H54 (cell line): Measurements from ENCODE around the gene PLEKHA6.
A peak's percentile ranks its signal among the peaks of the same experiment; 100 is the strongest.

Experiments used
- DNase-seq: peaks from one replicate; pipeline ENCODE4 v3.0.0; 2011; ENCODE audit warnings: low spot score, mixed read lengths; ENCODE audit not compliant: insufficient read length
- FAIRE-seq: peaks from 3 replicates; lab custom pipeline; 2011; peaks lifted over from hg19 to GRCh38; lab: Jason Lieb, UNC
- POLR2A ChIP-seq: IDR thresholded peaks from 2 replicates; pipeline ENCODE4 v1.6.1; 2011; ENCODE audit warnings: low read depth, mild to moderate bottlenecking, low read length

PLEKHA6 gene

DNA sequence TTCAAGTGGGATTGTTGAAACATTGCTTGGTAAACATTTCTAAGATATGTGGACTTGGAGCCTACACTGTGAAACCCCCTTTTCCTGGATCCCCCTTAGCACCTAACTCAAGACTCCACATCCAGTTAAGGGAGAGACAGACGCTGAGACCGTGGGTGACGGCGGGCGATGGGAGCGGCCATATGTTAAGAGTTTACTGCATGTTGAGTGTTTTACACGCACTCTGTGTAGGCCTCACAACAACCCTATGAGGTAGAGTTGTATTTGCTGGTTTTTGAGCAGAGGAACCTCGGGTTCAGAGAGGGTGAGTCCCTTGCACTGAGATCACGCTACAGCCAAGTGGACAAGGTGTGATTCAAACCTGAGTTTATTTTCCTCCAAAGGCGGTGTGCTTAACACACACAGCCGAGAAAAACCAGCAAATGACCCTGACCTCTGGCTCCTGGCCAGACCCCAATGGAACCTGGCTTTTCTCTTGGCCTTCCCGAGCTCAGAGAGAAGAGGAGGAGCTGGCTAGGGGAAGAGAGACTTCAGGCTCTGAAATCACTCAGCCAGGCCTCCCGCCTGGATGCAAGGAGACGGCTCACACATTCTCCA is 99.0 kb downstream of the PLEKHA6 start:
- no peak for TF ChIP-seq POLR2A
- no peak for DNase-seq
- no peak for FAIRE-seq

DNA sequence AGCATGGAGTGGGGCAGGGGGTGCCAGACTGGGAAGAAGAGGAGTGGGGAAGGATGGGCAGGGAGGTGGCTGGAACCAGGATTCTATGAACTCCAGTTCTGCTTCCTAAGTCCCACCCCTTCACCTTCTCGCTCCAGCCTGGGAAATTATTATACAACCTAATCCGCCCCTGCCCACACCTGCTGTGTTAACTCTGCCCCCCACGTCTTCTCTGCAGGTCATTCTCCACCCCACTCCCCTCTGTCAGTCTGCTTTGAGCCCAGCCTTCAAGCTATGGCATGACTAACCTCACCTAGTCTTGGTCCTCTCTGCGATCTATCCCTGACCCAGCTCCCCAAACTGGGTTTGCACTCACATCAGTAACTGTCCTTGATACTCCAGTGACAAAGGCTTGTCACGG is 99.9 kb downstream of the PLEKHA6 start:
- FAIRE-seq (no peak), DNase-seq (no peak)
- no peak for TF ChIP-seq POLR2A

DNA sequence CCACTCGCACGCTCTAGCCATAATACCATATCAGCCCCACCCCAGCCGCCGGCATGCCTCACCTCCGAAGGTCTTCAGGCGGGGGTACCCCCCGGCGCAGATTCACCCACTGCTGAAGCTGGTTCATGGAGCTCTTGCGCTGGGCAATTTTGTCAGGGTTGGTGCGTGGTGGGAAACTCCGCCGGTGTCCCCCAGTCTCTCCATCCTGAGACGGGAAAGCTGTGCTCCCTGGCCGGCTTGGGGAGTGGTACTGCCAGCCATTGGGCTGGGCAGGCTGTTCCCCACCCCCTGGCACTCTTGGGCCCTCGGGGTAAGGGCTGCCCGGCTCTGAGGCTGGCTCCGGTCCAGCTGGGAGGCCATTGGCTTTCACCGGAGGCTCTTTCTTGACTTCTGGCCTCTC is 100.5 kb downstream of the PLEKHA6 start:
- FAIRE-seq (no peak), DNase-seq (no peak)
- TF ChIP-seq POLR2A: no peak

DNA sequence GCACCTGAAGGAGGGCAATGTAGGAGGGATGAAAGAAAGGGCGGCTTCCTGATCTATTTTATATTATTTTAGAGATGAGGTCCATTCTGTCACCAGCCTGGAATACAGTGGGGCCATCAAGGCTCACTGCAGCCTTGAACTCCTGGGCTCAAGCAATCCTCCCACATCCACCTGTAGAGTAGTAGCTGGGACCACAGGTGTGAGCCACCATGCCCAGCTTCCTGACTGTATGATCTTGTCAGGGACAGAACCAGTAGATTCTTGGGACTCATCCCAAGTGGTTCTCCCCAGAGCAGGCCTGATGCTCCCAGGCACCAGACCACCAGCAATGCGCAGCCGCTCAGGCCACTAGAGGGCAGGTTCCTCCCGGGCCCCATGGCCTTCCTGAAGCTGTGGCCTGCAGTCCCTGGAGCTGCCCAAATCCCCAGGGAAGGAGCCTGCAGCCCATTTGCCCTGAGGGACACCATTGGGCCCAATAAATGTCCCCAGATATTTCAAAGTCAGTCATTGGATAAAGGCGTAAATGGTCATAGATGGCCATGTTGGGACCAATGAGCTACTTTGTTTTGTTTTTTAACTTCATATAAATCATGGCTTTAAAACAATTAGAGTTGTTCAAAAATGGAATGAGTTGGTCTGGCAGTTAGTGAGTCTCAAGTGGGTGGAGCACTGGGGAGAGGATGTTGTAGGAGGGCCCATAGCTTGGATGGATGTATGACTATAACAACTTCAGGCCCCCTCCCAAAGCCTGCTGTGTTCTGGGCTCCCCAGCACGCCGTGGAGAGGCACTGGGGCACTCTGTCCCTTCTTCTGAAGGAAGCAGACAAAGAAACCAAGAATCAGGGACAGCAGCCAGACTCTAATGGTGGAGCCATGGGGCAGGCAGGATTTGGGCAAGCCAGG is 101.3 kb downstream of the PLEKHA6 start:
- DNase-seq: peak; percentile 85
- no peak for FAIRE-seq

DNA sequence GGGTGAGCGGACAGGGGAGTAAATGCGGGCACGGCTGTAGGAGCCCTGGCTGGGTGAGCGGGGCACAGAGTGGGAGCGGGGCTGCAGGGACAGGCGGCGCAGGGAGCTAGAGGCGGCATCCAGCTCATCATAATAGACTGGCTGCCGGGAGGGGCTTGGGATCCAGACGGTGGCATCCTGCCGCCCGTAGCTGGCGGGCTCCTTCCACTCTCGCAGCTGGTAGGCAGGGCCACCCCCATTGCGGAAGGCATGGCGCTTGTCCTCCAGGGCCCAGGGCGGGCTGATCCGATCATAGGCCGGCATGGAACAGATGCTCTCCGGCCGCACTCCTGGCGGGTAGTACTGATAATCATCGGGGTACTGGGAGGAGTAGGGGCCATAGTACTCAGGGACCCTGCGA is 102.3 kb downstream of the PLEKHA6 start:
- DNase-seq (no peak), FAIRE-seq (no peak)
- TF ChIP-seq POLR2A: no peak

More for the DNA sequence above, 101.3 kb downstream of the PLEKHA6 start:
- TF ChIP-seq POLR2A: no peak

DNA sequence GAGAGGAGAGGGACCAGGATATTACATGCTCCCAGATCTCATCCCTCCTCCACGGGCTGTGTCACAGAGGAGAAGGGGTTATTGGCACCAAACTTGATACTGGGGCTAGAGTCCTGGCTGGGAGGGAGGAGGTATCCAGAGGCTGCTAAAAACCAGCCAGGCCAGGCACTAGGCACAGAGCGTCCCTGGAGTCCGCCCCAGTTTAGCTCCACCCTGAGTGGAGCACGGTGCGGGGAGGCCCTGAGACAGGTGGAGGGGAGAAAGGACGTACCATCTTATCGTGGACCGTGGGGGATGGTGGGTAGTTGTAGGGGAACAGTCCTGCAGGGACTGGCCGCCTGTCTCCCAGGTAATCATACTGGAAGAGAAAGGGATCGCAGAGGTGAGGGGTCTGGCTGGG is 103.2 kb downstream of the PLEKHA6 start:
- TF ChIP-seq POLR2A: no peak
- FAIRE-seq (no peak), DNase-seq (no peak)

DNA sequence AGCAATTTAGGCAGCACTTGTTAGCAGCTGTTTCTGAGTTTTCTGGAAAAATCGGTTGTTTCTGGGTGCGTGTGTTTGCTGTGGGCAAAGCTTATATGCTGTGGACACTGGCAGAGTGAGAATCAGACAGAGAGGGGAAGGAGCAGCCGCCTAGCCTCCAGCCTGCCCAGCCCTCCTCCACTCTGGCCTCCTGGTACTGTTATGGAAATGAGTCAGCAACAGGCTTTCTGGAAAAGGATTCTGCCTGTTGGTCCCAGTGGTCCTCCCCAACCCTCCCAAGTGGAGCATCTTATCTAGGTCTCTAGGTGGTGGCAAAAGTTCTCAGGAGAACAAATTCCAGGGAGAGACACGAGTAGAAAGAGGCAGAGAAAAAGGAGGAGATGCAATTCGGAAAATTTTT is 103.8 kb downstream of the PLEKHA6 start:
- no peak for FAIRE-seq
- peak; percentile 29 for DNase-seq
- no peak for TF ChIP-seq POLR2A

DNA sequence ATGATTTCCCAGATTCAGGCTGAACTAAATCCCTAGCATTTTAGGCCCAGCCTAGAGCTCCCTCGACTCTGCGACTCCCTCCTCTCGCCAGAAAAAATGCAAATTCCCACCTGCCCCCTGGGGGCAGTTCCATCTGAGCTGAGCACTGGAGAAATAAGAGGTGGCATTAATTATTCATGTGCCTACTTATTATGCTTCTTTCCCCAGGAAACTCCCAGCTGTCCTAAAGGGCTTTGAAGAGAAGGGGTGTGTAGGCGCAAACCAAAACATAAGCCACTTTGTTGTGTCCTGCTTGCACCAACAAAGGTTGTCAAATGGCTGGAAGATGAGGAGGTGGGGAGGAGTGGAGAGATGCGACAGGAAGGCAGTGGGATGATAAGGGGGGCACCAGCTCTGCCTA is 104.5 kb downstream of the PLEKHA6 start:
- FAIRE-seq (no peak), DNase-seq (no peak)
- TF ChIP-seq POLR2A: no peak

DNA sequence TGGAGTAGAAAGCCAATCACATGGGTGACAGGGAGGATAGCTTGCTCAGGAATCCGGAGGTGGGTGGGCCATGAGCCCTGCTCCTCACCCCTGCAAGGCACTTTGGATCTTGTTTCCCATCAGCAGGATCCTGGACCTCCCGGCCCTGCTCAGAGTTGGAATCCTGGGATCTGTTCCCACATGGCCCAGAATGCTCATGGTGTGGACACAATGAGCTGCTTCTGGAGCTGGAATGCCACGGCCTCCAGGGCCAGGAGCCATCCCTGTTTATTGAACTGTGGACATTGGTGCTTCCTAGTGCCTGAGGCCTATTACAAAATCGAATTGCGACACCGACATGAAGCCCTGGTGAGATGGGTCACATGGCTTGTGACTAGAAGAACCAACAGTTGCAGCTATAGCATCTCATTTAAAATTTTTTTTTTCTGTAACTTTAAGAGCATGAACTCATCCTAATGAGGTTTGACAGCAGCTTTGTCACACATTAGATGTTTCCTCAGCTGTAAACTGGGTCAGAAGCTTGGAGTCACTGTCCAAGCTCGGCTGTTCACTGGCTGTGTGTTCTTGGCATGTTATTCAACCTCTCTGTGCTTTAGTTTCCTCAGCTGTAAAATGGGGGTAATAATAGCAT is 105.6 kb downstream of the PLEKHA6 start:
- FAIRE-seq (no peak), DNase-seq (no peak)
- no peak for TF ChIP-seq POLR2A

DNA sequence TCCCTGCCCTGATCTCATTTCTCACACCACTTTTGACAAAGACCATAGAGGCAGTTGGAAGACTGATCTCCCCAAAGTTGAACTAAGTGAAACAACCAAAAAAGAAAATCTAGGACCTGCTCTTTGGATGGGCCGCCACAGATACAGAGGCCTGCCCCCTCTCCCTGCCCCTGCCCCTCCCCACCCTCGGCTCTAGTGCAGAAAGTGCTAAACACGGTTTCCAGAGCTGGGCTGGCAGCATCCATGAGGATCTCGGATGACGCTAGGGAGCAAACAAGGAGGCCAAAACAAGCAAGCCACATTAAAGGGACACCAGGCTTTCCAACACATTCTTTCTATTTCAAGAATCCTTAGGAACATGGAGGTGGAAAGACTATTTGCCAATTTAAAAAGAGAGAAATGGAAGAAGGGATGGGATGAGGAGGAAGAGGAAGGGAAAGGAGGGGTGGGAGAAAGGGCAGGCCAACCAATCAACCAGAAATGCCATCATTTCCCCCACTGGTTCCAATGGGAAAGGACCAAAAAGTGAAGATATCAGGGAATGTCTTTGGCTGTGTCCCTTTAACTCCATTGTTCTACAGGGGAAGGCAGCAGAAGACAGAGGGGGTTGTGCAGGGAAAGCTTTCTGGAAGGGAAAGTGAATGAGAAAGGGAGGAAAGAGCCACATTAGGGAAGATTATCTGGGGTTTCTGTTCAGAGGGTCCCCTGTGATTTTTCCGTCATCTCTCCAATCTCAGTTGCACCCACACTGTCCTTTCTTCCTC is 107.6 kb downstream of the PLEKHA6 start:
- no peak for DNase-seq
- no peak for FAIRE-seq
- TF ChIP-seq POLR2A: no peak

DNA sequence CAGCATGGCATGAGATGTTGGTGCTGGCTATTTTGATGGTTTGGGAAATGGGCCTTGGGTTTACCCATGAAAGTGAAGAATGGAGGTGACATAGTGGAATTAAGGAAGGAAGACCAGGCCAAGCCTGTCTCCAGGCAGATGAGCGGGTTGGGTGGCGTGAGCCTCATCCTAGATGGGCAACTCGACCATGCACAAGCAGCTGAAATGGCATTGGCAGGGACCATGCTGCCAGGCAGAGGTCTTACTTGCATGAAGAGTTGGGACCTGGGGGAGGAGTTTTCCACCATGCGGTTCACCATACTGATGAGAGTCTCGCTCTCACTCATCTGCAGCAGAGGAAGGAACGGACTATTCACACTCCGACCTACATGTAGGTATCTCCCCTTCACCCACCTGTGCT is 108.4 kb downstream of the PLEKHA6 start:
- DNase-seq (no peak), FAIRE-seq (no peak)
- no peak for TF ChIP-seq POLR2A

DNA sequence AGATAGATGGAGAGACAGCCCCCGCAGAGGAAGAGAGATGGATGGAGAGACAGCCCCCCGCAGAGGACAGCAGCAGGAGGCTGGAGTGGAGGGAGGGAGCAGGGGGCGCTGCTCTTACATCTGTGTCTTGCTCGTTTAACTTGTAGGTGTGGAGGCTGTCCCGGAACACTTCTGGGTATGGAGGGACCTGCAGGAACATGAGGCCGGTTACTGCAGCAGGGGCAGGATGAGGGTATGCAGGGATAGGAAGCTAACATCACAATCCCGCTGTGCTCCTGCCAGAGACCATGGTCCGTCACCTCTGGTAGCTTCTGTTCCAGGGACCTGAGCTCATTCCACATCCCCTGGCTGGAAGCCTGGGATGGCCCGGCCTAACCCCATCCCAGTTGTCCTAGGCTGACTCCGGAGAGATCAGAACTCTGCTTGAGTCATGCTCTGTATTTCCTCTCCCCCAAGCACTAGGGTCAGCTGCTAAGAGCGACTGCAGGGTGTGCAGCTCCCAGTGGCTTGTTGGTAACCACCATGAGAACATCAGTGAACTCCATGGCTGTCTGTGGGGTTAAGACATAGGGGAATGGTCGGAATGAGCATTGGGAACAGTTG is 109.2 kb downstream of the PLEKHA6 start:
- TF ChIP-seq POLR2A: no peak
- FAIRE-seq (no peak), DNase-seq (no peak)

DNA sequence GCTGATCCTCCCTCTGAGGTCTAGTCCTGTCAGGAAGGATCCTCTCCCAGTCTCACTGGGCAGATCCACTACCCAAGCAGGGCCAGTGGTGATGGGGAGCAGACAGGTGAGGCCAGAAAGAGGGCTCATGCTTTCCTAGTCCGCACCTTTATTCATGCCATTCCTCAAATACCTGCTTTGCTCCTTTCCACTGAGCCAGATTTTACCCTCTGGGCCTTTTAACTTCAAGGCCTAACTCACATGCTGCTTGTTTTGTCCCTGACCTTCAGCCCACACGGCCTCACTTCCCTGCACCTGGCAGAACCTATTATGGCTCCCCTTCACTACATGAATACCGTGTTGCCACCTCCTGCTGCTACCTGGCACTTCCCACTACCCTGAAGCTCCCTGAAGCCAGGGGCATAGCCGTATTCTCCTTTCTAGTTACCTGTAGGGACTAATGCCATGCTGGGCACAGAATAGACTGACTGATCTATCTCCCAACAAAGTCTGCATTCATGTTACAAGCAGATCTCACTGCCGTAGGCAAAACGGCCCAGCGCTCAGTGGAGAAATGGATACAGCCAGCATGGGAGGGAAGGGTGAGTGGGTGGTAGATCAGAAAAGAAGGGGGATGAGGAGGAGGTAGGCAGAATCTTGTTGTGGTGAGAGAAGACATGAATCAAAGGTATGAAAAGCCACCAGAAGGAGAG is 109.8 kb downstream of the PLEKHA6 start:
- FAIRE-seq: no peak
- TF ChIP-seq POLR2A: no peak

More for the DNA sequence above, 109.8 kb downstream of the PLEKHA6 start:
- no peak for DNase-seq
